ENCODE measurements around the gene B2M.

B2M gene

GRCh38 chr15:44765036-44765435 is 53.7 kb downstream of the B2M start:
- no peaks in the 10 kb centered on the region for H3K27me3 ChIP-seq (replicated peaks; ENCODE audit: insufficient read depth, low read length)
- no peak overlapping the region for H3K27ac ChIP-seq (ENCODE audit: low read length)
- H3K4me2 ChIP-seq (ENCODE audit: low read depth, low read length) = no peak overlapping the region
- H3K9me3 ChIP-seq (replicated peaks; ENCODE audit: insufficient read depth, low read length) = no peaks in the 10 kb centered on the region
- no peak for TF ChIP-seq EZH2phosphoT487 (IDR thresholded peaks at IDR 0.05; ENCODE audit: low read length)
- TF ChIP-seq EZH2 (optimal IDR thresholded peaks at IDR 0.05; ENCODE audit: low read depth, low read length) = no peak
- TF ChIP-seq CTCF (IDR thresholded peaks at IDR 0.05; ENCODE audit: low read length) = no peak
- H3K9ac ChIP-seq (ENCODE audit: low read length) = no peak overlapping the region
- H2AFZ ChIP-seq (ENCODE audit: low read length) = no peak overlapping the region
- DNase-seq = no peak
- H3F3A ChIP-seq (ENCODE audit: insufficient read depth, low read length) = no peaks in the 10 kb centered on the region
- H3K79me2 ChIP-seq (ENCODE audit: low read length) = no peaks in the 10 kb centered on the region
- H3K4me1 ChIP-seq (ENCODE audit: low read length) = no peaks in the 10 kb centered on the region
- no peaks in the 10 kb centered on the region for H3K9me2 ChIP-seq (replicated peaks; ENCODE audit: insufficient read depth, low read length)
- H4K20me1 ChIP-seq (ENCODE audit: insufficient read depth, low read length) = no peaks in the 10 kb centered on the region
- H3K4me3 ChIP-seq (ENCODE audit: low read length) = no peak overlapping the region
- H3K36me3 ChIP-seq (replicated peaks; ENCODE audit: insufficient read depth, low read length) = no peaks in the 10 kb centered on the region

Measured in MM.1S (cell line).